Activated naive CD4-positive, alpha-beta T cell treated with anti-CD3 and anti-CD28 coated beads, Interleukin-2, amount 50 U/mL, for 72 hours (primary cell): ENCODE results near the gene SUGCT. TPM values are rescaled to one million over a fixed set of nuclear protein-coding genes. Genes with fewer than 3 reads are reported as not detected.
"Not testable (repeated sequence)": the region's sequence is repeated elsewhere in the genome, so short reads cannot be mapped to it uniquely, and the experiment has no call there.

ENCODE experiments used
- ATAC-seq, 2 donors: fragments of 150-1000 bp; cut with Tn5 transposase; 2 replicates each; pipeline ENCODE4 v1.10.0; 2021; ENCODE audit warnings: mild to moderate bottlenecking in 2 of 2, moderate library complexity in 2 of 2
- DNase-seq, 2 donors: peaks; one replicate each; pipeline ENCODE4 v3.0.0; 2021 to 2022; ENCODE audit warnings: low spot score in 2 of 2
- H3K27ac Mint-ChIP-seq, 2 donors: one replicate each; pipeline ENCODE4 v1.8.0; 2022; ENCODE audit warnings: mild to moderate bottlenecking in 2 of 2, mixed read lengths in 2 of 2
- H3K36me3 Mint-ChIP-seq, 2 donors: one replicate each; pipeline ENCODE4 v1.8.0; 2022; ENCODE audit warnings: mixed read lengths in 2 of 2
- H3K9me3 Mint-ChIP-seq, 2 donors: one replicate each; pipeline ENCODE4 v1.8.0; 2022; ENCODE audit warnings: mixed read lengths in 2 of 2
- total RNA-seq, 2 donors: library from RNA; stranded (reverse); gene quantifications; one replicate each; pipeline ENCODE4 v1.2.3, GENCODE V29; 2022

SUGCT gene
- total RNA-seq, 2 donors from 2014 or later: 1.1 to 1.8 TPM

- no peak overlapping the region for H3K27ac Mint-ChIP-seq
- no peaks in the 10 kb centered on the region for H3K9me3 Mint-ChIP-seq
- no peaks in the 10 kb centered on the region for H3K36me3 Mint-ChIP-seq
- ATAC-seq (no peak), DNase-seq (no peak)
These were observed 11.9 kb upstream of the SUGCT start for GRCh38 chr7:40122940-40123254.

DNA sequence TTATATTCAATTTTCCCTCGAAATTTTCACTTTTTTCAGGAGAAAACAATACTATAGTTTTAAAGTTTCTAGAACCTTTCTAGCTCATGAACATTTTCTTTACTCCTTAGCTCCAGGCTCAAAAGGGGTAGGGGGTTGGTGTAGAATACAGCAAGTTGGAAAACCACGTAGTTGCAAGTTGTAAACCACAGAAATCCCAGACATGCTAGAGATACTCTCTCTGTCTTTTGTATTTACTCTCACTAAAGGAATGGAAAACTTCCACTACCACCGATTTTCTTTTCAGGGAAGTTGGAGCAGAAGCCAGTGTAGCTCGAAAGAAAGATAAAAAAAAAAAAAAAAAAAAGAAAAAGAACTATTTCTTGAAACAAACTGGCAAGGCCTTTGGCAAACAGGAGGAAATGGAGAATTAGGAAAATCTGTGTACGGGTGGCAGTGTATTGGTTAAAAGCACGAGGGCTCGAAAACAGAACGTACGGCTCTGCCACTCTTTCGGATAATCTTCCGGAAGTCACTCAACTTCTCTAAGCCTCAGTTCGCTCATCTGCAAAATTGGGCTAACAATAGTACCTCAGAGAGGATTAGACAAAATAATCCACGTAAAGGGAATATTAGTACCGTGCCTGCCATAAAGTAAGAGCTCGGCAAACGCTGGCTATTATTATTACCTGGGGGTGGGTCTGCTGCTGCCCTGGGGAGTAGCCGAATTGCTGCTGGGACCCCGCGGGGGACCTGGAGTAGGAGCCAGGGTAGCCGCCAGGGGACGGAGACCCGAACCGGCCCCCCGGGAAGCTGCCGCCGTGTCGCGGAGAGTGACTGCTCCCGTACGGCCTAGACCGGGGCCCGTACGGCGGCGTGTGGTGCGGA is 1.0 kb upstream of the SUGCT start:
- Mint-ChIP-seq H3K36me3 (peaks cover 0 to 14% of the 10 kb centered on the region in 2 donors), H3K9me3 (no peaks in the 10 kb centered on the region), H3K27ac (peak overlapping the region; percentile 91 to 94)
- DNase-seq (no peak), ATAC-seq (peak in 1 of 2 donors; percentile 6)

DNA sequence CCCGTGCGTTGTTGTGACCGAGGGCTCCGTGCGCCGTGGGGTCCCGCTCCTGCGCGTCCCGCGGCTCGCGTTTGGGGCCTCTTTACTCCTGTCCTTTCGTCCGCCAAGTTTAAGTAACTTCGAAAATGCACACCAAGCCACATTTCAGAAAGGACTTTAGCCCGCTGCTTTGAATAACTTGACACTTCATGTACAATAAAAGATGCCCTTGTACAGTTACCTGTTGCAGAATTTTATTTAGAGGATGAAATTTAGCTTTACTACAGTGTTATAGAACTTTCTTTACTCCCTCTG is 459 bp downstream of the SUGCT start:
- ATAC-seq (no peak), DNase-seq (no peak)
- peaks cover 0 to 9% of the 10 kb centered on the region in 2 donors for H3K36me3 Mint-ChIP-seq
- H3K9me3 Mint-ChIP-seq: no peaks in the 10 kb centered on the region
- H3K27ac Mint-ChIP-seq: peak overlapping the region in 1 of 2 donors; percentile 44

GRCh38 chr7:40137563-40137962 is 2.8 kb downstream of the SUGCT start:
- Mint-ChIP-seq H3K9me3 (no peaks in the 10 kb centered on the region), H3K27ac (no peak overlapping the region), H3K36me3 (no peaks in the 10 kb centered on the region)
- ATAC-seq: no peak
- DNase-seq: no peak

- Mint-ChIP-seq H3K27ac (no peak overlapping the region), H3K36me3 (no peaks in the 10 kb centered on the region), H3K9me3 (no peaks in the 10 kb centered on the region)
- no peak for ATAC-seq
- no peak for DNase-seq
These were observed 4.2 kb downstream of the SUGCT start for GRCh38 chr7:40138973-40139372.

- not testable (repeated sequence) for H3K9me3 Mint-ChIP-seq, H3K27ac Mint-ChIP-seq, DNase-seq, ATAC-seq, H3K36me3 Mint-ChIP-seq
These were observed 5.1 kb downstream of the SUGCT start for GRCh38 chr7:40139891-40140290.

DNA sequence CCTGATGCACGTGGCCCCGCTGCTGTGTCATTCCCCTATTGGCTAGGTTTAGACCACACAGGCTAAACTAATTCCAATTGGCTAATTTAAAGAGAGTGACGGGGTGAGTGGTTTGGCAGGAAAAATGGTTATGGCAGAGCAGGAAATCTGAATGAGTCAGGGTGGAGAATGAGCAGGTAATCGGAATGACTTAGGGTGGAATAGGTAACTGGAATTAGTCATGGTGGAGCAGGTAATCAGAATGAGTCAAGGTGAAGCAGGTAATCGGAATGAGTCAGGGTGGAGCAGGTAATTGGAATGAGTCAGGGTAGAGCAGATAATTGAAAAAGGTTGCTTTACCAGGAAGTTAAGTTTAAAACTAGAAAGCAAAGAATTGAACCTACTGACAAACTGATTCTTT is 7.1 kb downstream of the SUGCT start:
- DNase-seq, H3K27ac Mint-ChIP-seq, H3K36me3 Mint-ChIP-seq, ATAC-seq, H3K9me3 Mint-ChIP-seq: not testable (repeated sequence)

DNA sequence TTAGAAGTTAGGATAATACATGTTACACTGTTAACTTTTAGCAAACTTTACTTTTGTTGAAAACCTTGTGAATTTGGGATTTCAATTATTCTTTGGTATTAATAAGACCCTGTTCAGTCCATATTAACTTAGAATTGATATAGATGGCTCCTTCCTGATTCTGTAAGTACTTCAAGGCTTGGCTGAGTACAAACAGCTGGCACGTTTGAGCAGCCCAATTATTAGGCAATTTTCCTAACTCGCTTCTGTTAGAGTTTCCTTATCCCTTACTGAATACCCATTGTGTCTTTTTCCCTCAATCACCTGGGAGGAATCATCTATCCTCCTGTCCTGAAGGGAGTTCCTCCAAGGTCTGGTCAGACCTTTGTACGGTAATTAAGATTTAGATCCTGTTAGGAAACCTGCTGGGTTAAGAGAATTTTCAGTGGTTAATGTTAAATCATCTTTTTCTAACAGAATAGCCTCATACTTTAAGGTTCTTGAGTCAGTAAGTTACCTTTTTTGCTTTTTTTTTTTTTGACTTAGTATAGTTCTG is 10.9 kb downstream of the SUGCT start:
- H3K27ac Mint-ChIP-seq, H3K9me3 Mint-ChIP-seq, H3K36me3 Mint-ChIP-seq, DNase-seq, ATAC-seq: not testable (repeated sequence)

GRCh38 chr7:40147371-40148246 is 12.8 kb downstream of the SUGCT start:
- Mint-ChIP-seq H3K27ac (no peak overlapping the region), H3K36me3 (no peaks in the 10 kb centered on the region), H3K9me3 (no peaks in the 10 kb centered on the region)
- DNase-seq: no peak
- ATAC-seq: no peak

DNA sequence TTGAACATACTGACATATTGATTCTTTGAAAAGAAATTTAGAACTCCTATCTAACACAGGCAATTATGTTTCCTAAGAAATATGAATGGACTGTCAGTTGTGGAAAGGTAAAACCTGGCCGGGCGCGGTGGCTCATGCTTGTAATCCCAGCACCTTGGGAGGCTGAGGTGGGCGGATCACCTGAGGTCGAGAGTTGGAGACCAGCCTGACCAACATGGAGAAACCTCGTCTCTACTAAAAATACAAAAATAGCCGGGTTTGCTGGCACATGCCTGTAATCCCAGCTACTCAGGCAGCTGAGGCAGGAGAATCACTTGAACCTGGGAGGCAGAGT is 13.4 kb downstream of the SUGCT start:
- DNase-seq, H3K36me3 Mint-ChIP-seq, H3K27ac Mint-ChIP-seq, H3K9me3 Mint-ChIP-seq, ATAC-seq: not testable (repeated sequence)

GRCh38 chr7:40148671-40149070 is 13.9 kb downstream of the SUGCT start:
- Mint-ChIP-seq H3K9me3 (no peaks in the 10 kb centered on the region), H3K27ac (no peak overlapping the region), H3K36me3 (no peaks in the 10 kb centered on the region)
- ATAC-seq (no peak), DNase-seq (no peak)

- no peak for DNase-seq
- Mint-ChIP-seq H3K36me3 (no peaks in the 10 kb centered on the region), H3K27ac (peak overlapping the region in 1 of 2 donors; percentile 38), H3K9me3 (no peaks in the 10 kb centered on the region)
- ATAC-seq: no peak
These were observed 16.7 kb downstream of the SUGCT start for GRCh38 chr7:40151504-40151903.

GRCh38 chr7:40156988-40157387 is 22.2 kb downstream of the SUGCT start:
- no peak for DNase-seq
- no peak overlapping the region for H3K27ac Mint-ChIP-seq
- no peaks in the 10 kb centered on the region for H3K36me3 Mint-ChIP-seq
- H3K9me3 Mint-ChIP-seq: no peaks in the 10 kb centered on the region
- no peak for ATAC-seq

GRCh38 chr7:40162516-40162915 is 27.7 kb downstream of the SUGCT start:
- DNase-seq (no peak), ATAC-seq (no peak)
- Mint-ChIP-seq H3K9me3 (no peaks in the 10 kb centered on the region), H3K27ac (no peak overlapping the region), H3K36me3 (no peaks in the 10 kb centered on the region)

- Mint-ChIP-seq H3K9me3 (no peaks in the 10 kb centered on the region), H3K36me3 (no peaks in the 10 kb centered on the region), H3K27ac (no peak overlapping the region)
- ATAC-seq: no peak
- no peak for DNase-seq
These were observed 30.4 kb downstream of the SUGCT start for GRCh38 chr7:40165216-40165615.

DNA sequence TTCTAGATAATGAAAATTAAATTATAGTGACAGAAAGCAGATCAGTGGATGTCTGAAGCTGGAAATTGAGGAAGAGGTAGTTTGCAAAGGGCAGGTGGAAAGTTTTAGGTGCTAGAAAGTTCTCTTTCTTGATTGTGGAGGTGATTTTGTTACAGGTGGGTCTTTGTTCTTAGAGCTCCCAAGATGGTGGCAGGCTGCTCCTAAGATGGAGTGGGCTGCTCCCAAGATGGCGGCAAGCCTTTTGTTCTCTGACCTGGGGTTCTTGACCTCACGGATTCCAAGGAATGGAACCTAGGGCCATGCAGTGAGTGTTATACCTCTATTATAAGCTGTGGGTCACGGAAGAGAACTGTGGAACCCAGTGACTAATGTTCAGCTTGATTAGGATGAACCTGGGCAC is 32.5 kb downstream of the SUGCT start:
- ATAC-seq: no peak
- Mint-ChIP-seq H3K27ac (no peak overlapping the region), H3K36me3 (no peaks in the 10 kb centered on the region), H3K9me3 (no peaks in the 10 kb centered on the region)
- no peak for DNase-seq

GRCh38 chr7:40168266-40168665 is 33.5 kb downstream of the SUGCT start:
- DNase-seq, H3K9me3 Mint-ChIP-seq, ATAC-seq, H3K27ac Mint-ChIP-seq, H3K36me3 Mint-ChIP-seq: not testable (repeated sequence)

DNA sequence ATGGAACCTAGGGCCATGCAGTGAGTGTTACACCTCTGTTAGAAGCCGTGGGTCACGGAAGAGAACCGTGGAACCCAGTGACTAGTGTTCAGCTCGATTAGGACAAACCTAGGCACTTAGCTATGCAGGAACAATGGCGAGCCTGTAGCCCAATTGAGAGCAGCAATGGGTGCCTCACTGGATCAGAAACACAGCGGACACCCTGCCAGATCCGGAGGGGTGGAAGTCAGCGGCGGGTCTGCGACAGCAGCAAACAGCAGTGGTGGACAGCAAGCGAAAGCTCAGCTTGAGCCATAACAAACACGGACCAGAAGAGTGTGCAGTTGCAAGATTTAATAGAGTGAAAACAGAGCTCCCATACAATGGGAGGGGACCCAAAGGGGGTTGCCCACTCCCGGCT is 38.3 kb downstream of the SUGCT start:
- not testable (repeated sequence) for DNase-seq, ATAC-seq, H3K27ac Mint-ChIP-seq, H3K36me3 Mint-ChIP-seq, H3K9me3 Mint-ChIP-seq
